ENCODE results near the gene CYP2C9.

- TF ChIP-seq POLR2AphosphoS5 (IDR thresholded peaks at IDR 0.05) (no peak), CTCF (IDR thresholded peaks at IDR 0.05) (no peak), POLR2A (IDR thresholded peaks at IDR 0.05; ENCODE audit: low read depth) (no peak)
Measured at GRCh38 chr10:94916423-94916822, 22.0 kb upstream of the CYP2C9 start.
